Activated CD4-positive, CD25-positive, alpha-beta regulatory T cell treated with anti-CD3 and anti-CD28 coated beads, Interleukin-2, amount 50 U/mL, for 24 hours (primary cell): ENCODE data around the gene PGA5.
A peak's percentile ranks its signal among the peaks of the same experiment; 100 is the strongest.
"Not testable (repeated sequence)": the region's sequence is repeated elsewhere in the genome, so short reads cannot be mapped to it uniquely, and the experiment has no call there.

Experiments
- ATAC-seq, 2 donors: fragments of 150-1000 bp; cut with Tn5 transposase; one replicate each; pipeline ENCODE4 v1.10.0; 2021; ENCODE audit warnings: mild to moderate bottlenecking in 1 of 2, moderate library complexity in 1 of 2

PGA5 gene

DNA sequence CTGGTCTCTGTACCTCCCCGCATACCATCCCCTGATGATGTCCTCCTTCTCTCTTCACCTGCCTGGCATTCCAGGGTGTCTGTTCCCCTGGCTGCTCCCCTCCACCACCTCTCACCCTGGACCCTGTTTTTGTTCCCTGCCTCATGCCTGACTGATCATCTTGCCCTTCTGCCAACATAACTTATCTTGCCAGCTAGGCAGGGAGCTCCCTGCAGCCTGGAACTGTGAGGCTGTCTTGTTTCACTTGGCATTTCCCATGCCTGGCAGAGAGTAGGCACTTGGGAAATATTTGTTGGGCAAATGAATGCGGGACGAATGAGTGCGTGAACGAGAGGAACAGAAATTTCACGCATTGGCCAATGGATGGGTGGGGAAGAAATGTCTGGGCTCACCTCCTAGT lies 11.5 kb upstream of the PGA5 start:
- ATAC-seq = not testable (repeated sequence)

DNA sequence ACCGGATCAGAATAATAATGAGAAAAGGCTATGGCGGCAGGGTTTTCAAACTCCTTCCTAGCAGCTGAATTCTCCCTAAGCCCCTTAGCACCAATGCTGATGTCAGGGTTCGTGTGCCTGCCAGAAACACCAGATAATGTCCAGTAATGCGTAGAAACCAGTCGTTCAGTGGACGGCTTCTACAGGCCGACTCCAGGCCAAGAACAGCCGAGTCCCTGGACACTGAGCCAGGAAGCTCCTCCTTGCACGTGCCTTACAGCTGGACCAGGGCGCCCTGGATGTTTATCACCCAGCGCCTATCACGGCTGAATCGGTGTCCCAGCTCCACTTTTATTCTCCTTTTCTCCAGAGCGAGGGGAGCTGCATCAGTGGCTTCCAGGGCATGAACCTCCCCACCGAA lies 9.9 kb upstream of the PGA5 start:
- ATAC-seq = not testable (repeated sequence)

DNA sequence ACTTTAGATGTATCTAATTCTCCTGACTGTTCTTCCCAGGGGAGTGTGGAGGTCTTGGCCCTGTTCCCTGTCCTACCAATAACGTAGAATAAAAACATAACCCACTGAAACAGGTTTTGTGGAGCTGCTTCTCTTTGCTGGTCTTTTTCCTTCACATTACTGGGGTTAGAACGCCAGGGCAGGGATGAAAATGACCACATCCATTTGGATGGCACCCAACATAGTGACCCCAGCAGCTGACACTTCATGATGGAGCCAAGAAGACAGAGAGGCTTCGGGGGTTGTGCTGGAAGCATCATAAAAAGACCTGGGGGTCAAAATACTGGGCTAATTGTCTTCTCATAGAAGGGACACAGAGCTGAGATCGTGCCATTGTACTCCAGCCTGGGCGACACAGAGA lies 9.4 kb upstream of the PGA5 start:
- ATAC-seq = not testable (repeated sequence)

DNA sequence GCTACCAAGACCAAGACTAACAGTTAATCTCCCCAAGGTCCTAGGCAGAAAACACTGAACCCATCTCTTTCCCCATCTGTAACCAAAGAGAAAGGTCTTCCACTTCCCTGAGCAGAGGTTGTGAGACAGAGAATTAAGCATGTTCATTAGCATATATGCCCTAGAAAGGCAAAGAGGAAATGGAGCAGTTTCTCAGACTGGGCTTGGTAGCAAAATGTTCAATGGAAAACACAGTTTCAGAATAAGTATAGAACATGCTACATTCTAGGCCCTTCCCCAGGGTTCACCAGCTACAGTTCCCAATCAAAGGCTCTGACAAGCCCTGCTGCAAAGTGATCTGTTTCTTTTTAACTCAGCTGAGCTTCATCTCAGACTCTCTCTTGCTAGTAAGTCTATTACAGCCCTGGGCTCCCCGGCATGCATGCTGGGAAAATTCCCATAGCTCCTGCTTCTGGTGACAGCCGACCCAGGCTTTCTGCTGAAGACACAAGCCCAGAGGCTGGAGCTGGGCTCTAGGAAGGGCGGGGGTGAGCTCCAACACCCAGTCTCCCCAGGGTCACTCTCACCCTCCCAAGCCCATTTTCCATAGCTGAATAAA lies 8.3 kb upstream of the PGA5 start:
- not testable (repeated sequence) for ATAC-seq

DNA sequence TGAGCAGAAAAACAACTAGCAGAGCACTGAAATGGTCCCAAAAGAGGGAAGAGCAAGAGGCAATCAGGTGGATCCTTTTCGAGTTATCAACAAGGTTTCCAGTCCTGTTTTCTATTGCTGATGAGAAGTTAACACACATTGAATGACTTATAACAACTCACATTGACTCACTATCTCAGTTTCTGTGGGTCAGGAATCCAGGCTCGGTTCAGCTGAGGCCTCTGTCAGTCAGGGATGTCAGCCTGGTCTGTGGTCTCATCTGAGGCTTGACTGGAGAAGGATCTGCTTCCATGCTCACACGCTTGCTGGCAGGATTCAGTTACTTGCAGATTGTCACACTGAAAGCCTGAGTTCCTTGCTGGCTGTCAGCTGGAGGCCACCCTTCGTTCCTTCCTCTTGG lies 3.8 kb upstream of the PGA5 start:
- not testable (repeated sequence) for ATAC-seq

DNA sequence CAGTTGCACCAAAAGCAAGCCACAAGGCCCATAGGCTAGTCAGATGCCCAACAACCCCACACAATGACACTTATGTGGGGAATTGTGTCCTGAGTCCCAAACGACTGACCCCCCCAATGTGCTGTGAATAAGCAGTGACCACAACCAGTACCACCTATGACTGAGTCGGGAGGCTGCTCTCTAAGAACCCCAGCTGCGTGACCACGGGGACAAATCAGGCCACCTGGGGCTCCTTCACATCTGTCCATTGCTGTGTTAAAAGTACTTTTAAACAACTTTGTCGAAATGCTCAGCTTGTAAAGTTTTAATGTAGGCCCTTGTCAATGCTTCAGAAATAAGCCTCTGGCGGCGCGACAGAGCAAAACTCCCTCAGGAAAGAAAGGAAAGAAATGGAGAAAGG lies 687 bp upstream of the PGA5 start:
- ATAC-seq = not testable (repeated sequence)

DNA sequence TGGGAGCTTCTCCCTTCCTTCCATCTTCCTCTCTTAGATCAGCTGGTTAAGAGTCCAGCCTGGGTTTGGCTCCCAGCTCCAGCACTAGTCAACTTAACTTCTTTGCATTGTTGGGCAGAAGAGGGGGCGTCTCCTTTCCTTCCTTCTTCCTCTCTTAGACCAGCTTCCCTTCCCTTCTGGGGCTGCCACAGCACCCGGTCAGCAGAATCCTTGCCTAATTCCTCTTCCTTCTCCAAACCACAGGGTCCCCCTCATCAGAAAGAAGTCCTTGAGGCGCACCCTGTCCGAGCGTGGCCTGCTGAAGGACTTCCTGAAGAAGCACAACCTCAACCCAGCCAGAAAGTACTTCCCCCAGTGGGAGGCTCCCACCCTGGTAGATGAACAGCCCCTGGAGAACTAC lies 551 bp downstream of the PGA5 start:
- ATAC-seq = not testable (repeated sequence)

DNA sequence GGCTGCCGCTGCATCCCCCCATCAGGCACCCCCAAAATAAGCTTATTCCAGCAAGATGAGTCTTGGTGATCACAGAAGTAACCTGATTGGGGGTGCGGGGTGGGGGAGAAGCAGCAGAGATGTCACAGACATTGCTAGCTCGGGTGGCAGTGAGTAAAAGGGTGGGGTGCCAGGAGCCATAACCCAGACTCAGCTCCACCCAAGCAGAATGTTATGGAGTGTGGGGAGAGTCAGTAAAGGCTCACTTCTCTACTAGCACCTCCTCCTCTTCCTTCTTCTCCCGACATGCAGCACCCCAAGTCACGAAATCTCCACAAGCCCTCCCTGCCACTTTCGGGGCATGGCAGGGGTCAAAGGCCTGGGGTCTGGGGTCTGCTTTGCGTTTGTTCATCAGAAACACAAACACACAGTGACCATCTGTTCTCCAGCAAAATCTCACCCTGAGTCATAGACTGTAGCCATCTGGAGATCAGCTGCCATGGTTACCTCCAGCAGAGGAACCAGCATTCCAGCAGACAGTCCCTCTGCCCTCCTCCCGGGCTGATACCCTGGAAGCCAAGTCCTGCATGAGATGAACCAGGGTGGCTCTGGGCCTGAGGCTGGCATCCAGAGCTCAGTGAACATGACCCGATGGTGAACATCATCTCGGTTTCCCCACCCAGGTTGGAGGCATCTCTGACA lies 4.4 kb downstream of the PGA5 start:
- ATAC-seq = not testable (repeated sequence)

DNA sequence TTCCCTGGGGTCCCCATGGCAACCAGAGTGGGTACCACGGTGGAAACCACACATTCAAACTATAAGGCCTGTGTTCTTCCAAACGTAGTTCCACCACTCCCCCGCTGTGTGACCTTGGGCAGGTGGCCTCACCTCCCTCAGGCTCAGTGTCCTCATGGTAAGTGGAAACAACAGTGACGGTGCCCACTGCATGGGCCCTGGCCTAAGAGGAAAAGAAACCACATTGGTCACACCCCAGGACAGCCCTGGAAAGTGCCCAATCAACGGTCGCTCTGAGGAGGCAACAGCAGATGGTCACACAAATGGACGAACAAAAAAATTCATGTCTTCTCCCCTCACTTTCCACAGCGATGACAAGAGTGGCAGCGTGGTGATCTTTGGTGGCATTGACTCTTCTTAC lies 7.1 kb downstream of the PGA5 start:
- ATAC-seq = not testable (repeated sequence)

DNA sequence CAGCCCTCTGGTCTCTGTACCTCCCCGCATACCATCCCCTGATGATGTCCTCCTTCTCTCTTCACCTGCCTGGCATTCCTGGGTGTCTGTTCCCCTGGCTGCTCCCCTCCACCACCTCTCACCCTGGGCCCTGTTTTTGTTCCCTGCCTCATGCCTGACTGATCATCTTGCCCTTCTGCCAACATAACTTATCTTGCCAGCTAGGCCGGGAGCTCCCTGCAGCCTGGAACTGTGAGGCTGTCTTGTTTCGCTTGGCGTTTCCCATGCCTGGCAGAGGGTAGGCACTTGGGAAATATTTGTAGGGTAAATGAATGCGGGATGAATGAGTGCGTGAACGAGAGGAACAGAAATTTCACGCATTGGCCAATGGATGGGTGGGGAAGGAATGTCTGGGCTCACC lies 8.2 kb downstream of the PGA5 start:
- ATAC-seq = not testable (repeated sequence)

DNA sequence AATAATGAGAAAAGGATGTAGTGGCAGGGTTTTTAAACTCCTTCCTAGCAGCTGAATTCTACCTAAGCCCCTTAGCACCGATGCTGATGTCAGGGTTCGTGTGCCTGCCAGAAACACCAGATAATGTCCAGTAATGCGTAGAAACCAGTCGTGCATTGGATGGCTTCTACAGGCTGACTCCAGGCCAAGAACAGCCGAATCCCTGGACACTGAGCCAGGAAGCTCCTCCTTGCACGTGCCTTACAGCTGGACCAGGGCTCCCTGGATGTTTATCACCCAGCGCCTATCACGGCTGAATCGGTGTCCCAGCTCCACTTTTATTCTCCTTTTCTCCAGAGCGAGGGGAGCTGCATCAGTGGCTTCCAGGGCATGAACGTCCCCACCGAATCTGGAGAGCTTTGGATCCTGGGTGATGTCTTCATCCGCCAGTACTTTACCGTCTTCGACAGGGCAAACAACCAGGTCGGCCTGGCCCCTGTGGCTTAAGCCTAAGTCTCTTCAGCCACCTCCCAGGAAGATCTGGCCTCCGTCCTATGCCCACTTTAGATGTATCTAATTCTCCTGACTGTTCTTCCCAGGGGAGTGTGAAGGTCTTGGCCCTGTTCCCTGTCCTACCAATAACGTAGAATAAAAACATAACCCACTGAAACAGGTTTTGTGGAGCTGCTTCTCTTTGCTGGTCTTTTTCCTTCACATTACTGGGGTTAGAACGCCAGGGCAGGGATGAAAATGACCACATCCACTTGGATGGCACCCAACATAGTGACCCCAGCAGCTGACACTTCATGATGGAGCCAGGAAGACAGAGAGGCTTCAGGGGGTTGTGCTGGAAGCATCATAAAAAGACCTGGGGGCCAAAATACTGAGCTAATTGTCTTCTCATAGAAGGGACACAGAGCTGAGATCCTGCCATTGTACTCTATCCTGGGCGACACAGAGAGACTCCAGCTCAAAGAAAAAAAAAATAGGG lies 10.1 kb downstream of the PGA5 start:
- ATAC-seq = not testable (repeated sequence)

DNA sequence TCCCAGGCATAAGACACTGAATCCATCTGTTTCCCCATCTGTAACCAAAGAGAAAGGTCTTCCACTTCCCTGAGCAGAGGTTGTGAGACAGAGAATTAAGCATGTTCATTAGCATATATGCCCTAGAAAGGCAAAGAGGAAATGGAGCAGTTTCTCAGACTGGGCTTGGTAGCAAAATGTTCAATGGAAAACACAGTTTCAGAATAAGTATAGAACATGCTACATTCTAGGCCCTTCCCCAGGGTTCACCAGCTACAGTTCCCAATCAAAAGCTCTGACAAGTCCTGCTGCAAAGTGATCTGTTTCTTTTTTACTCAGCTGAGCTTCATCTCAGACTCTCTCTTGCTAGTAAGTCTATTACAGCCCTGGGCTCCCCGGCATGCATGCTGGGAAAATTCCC lies 11.4 kb downstream of the PGA5 start:
- not testable (repeated sequence) for ATAC-seq

DNA sequence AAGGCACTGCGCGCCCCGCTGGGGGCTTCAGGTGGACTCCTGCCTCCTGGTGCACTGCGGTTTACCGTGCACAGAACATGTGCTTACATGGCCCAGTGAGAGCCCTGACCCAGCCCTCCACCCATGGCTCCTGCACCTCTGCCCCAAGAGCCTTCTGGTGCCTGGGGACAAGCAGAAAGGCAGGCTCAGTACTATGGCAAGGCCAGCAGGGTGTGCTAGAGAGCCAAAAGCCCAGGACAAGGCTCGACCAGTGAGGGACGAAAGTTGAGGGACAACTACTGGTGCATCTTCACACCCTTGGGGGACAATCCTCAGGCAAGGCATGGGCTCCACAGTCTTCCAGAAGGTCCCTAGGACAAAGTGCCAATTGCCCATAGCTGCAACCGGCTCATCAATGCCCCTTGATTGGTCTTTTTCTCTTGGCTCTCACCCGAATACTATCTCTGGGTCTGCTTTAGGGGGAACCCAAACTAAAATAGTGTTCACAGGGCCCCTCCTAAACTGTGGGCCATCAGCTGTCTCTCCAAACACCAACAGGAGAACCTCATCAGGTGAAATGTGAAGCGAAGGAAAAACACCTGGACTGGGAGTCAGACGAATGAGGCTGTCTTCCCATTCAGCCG lies 13.5 kb downstream of the PGA5 start:
- peak; percentile 64 for ATAC-seq

DNA sequence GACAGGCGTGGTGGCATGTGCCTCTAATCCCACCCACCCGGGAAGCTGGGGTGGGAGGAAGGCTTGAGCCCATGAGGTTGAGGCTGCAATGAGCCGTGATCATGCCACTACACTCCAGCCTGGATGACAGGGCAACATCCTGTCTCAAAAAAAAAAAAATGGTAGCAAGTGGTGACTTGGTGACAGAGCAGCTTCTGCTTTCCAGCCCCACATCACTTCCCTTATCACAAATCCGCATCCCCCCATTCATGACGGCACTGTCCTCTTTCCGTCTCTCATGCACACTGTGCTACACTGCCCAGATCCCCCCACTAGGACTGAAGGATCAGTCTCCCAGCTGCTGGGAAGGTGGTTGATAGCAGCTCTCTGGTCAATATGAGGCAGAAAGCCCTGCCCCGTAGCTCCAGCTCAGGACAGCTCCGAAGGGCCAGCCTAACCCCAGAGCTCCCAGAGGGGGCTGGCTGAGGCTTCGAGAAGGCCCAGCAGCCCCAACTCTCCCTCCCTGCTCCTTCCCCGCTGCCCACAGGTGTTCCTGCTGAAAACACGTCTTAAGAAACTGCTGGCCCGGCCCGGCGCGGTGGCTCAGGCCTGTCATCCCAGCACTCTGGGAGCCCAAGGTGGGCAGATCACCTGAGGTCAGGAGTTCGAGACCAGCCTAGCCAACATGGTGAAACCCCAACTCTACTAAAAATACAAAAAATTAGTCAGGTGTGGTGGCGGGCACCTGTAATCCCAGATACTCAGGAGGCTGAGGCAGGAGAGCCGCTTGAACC lies 15.9 kb downstream of the PGA5 start:
- ATAC-seq = no peak

DNA sequence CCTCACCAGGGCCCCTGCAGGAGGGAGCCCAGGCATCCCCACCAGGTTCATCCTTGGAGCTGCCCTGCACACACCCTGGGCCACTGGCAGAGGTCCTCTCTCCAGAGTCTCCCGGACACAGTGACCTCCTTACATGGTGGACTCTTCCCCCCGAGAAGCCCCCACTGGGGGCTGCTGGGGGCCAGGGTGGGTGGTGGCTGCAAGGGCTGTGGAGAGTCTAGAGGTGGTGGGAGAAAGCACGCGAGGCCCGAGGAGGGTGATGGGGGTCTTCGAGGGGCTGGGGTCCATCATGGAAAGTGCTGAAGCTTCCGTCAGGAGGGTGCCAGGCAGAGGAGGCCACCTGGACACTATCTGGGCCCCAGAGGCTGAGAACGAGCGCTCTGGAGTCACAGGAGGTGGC lies 17.6 kb downstream of the PGA5 start:
- ATAC-seq = no peak

DNA sequence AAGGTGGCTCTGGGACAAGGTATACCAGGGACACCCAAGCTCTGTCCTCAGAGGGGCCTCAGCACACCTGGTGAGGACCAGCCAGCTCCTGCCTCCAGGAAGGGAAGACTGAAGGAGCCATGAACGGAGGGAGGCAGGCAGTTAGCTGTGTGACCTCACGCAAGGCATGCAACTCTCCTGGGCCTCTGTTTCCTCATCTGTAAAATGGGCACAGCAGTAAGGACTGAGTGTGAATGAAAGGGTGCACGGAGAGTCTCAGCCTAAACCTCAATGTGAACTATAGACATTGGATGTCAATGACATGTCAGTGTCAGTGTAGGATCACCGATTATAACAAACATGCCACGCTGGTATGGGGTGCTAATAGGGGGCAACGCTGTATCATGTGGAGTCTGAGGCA lies 18.4 kb downstream of the PGA5 start:
- ATAC-seq = no peak

DNA sequence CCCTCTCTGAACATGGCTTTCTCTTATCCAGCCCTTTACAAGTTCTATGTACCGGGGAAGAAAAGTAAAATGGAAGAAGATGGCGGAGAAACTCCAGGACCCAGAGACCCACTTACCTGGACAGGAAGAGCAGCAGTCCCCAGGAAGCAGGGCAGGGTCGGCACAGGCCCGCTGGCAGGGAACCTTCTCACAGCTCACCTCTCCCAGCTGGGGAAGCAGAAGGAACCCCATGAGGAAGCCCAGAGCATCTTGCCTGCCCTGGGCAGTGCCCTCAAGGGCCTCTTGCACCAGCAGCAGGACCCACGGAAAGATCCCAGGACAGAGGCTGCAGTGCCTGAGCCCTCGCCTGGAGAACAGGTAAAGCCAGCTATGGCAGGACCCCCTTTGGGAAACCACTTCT lies 23.4 kb downstream of the PGA5 start:
- ATAC-seq = no peak

DNA sequence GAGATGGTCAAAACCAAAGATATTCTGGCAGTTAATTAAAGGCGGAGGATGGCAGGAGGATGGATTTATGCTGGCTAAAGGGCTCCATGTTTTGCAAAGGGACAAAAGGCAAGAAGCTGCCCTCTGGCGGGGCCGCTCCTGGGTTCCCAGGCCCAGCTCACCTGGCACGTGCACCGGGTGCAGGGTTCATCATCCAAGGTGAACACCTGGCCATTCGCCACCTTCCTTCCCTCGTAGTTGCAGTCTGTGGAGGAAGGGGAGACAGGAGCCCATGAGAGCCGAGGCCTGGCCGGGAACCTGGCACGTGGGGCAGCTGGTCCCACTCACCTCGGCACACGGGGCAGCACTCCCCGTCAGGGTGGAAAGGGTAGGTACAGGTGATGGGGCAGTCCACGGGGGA lies 23.8 kb downstream of the PGA5 start:
- no peak for ATAC-seq

DNA sequence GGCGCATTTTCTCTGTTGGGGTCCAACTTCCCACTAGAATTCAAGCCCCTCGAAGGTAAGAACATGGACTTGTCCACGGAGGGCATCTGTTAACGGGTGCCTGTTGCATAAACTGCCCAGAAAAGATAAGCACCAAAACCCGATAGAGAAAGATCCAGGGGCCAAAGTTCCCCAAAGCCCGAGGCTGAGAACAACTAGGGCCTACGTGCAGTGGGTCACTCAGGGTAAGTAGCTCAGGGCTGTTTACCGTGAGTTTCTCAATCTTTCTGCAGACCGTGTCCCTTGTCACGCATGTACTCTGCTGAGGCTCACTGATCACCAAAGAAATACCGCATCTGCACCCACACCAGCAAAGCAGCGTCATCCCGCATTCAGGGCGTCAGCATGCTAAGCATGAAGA lies 24.4 kb downstream of the PGA5 start:
- no peak for ATAC-seq

DNA sequence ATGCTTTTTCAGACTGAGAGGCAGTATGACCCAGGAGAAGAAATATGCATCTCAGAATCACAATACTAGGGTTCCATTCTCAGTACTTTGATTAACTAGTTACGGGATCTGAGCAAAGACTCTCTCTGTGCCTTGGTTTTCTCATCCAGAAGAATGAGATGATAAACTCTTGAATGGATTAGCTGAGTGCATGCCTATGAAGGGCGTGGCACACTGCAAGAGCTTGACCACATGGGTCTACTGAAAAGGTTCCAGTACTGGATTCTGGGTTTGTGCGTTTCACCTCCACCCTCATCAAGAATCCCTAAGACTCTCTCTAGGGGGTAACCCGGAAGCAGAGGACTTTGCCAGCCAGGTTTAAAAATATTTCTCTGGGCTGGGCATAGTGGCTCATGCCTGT lies 25.6 kb downstream of the PGA5 start:
- no peak for ATAC-seq

DNA sequence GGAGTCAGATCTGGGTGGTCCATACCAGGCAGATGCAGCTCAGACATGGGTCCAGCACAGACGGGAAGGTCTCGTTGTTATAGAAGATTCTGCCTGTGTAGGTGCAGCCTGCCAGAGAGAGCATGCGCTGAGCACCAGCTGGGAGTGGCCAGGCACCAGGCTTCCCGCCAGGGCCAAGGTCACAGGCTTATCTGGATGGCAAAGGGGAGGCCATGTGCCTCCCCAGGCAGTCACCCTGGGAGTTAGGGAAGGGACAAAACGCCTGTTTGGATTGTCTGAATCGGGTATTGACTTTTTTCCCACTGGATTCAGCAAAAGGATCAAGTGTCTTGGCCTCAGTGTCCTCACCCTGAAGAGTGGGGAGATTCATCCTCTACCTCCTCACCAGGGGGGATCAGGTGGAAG lies 26.5 kb downstream of the PGA5 start:
- ATAC-seq = no peak

DNA sequence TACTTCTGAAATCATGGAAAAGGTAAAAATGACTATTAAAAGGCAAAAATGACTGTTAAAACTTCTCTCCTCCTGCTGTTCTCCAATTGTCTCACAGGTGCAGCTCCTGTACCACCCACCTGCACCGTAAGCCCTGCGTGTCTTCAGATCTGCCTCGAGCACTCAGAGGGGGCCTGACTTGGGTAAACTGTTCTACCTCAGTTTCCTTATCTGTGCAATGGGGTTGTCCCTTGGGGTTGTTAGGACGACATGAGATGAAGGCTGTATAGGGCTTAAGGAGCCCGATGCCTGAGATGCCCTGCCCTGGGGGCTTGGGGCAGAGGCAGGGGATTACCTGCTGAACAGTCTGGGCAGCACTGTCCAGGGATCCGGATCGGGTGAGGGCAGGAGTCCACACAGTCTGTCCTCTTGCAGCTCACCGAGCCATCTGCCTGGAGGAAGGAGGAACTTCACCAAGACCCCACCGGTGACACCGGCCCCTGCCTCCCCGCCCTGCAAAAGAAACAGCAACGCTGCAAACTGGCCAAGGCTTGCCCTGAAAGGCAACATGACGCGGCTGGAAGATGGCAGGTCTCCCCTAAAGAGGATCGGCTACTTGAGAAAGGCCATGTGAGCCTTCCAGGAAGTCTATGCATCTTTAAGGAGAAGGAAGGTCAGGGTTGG lies 27.7 kb downstream of the PGA5 start:
- no peak for ATAC-seq
